Caco-2 (cell line): ENCODE data around the gene FAM221B. TPM values are rescaled to one million over a fixed set of nuclear protein-coding genes. Genes with fewer than 3 reads are reported as not detected.

Experiments
- BruUV-seq: library from RNA; stranded (reverse); fragments of 400-500 nt; replicated peaks from 2 replicates; lab custom pipeline; 2021; lab: Mats Ljungman, UMichigan
- CTCF ChIA-PET: fragments of 300-600 bp; sonication (Branson Sonifier 250); formaldehyde crosslinking; loops from one replicate; lab custom pipeline; 2022; ENCODE audit warnings: antibody characterized with exemption; lab: Charles Lee
- POLR2A ChIA-PET: fragments of 300-600 bp; sonication (Branson Sonifier 250); formaldehyde crosslinking; loops from one replicate; lab custom pipeline; 2022; ENCODE audit warnings: antibody characterized with exemption; lab: Charles Lee
- DNase-seq, 2 experiments: peaks; one replicate each; pipeline versions ENCODE4 v3.0.0 to v3.0.0-alpha.2; 2020 to 2022
- H3K27me3 ChIP-seq: replicated peaks from 2 replicates; pipeline ENCODE4 v1.6.0; 2011; ENCODE audit warnings: low read length; ENCODE audit not compliant: control insufficient read depth, insufficient read depth
- H3K36me3 ChIP-seq: 2 replicates; pipeline ENCODE4 v1.5.1; 2011; ENCODE audit warnings: low read length; ENCODE audit not compliant: control insufficient read depth, insufficient read depth
- H3K4me1 ChIP-seq: fragments of 250-450 bp; sonication (Bioruptor Pico); 2 replicates; pipeline ENCODE4 v1.5.1; 2020; ENCODE audit warnings: mild to moderate bottlenecking
- H3K4me3 ChIP-seq: 2 replicates; pipeline ENCODE4 v1.5.1; 2011; ENCODE audit warnings: low read depth, mild to moderate bottlenecking, control low read depth, low read length
- H3K9me3 ChIP-seq: fragments of 250-450 bp; sonication (Bioruptor Pico); 2 replicates; pipeline ENCODE4 v1.5.1; 2020; ENCODE audit warnings: mild to moderate bottlenecking, moderate library complexity
- H3K27ac Mint-ChIP-seq: one replicate; pipeline ENCODE4 v1.8.0; 2022; ENCODE audit warnings: mixed read lengths; ENCODE audit not compliant: unreplicated experiment
- H3K27me3 Mint-ChIP-seq: one replicate; pipeline ENCODE4 v1.8.0; 2022; ENCODE audit warnings: mixed read lengths; ENCODE audit not compliant: insufficient read depth, unreplicated experiment
- H3K36me3 Mint-ChIP-seq: one replicate; pipeline ENCODE4 v1.8.0; 2022; ENCODE audit warnings: mild to moderate bottlenecking, mixed read lengths; ENCODE audit not compliant: insufficient read depth, unreplicated experiment
- H3K4me1 Mint-ChIP-seq: one replicate; pipeline ENCODE4 v1.8.0; 2022; ENCODE audit warnings: low read depth, mixed read lengths; ENCODE audit not compliant: unreplicated experiment
- H3K4me3 Mint-ChIP-seq: one replicate; pipeline ENCODE4 v1.8.0; 2022; ENCODE audit warnings: mild to moderate bottlenecking, moderate library complexity, mixed read lengths; ENCODE audit not compliant: unreplicated experiment
- H3K9me3 Mint-ChIP-seq: one replicate; pipeline ENCODE4 v1.8.0; 2022; ENCODE audit warnings: mixed read lengths; ENCODE audit not compliant: unreplicated experiment
- CTCF ChIP-seq, 2 experiments: fragments of 200-600 bp in 1 of 2; IDR thresholded peaks; 1 replicate in 1 of 2; 2 replicates in 1 of 2; pipeline versions ENCODE4 v1.5.1 to v1.8.0; 2011 to 2022; ENCODE audit warnings: antibody characterized with exemption in 1 of 2, control low read depth in 1 of 2, inconsistent platforms in 1 of 2, low read depth in 1 of 2, low read length in 1 of 2, mild to moderate bottlenecking in 1 of 2, moderate library complexity in 1 of 2; ENCODE audit not compliant: insufficient read depth in 1 of 2, severe bottlenecking in 1 of 2, unreplicated experiment in 1 of 2
- intact Hi-C: fragments of 100-400 bp; cut with micrococcal nuclease; formaldehyde crosslinking; loops from one replicate; pipeline ENCODE4 v1.10.0; 2022; ENCODE audit not compliant: unreplicated experiment
- total RNA-seq: library from RNA; stranded (reverse); gene quantifications from 2 replicates; pipeline ENCODE4 v1.2.3, GENCODE V29; 2022

FAM221B gene
- total RNA-seq, 1 experiment from 2014 or later = not detected

GRCh38 chr9:35859310-35859989 lies 30.9 kb upstream of the FAM221B start:
- intact Hi-C loops = no loop called here

GRCh38 chr9:35858458-35858857 lies 29.9 kb upstream of the FAM221B start:
- CTCF ChIA-PET = no interaction called here

More at GRCh38 chr9:35859310-35859989, 30.9 kb upstream of the FAM221B start:
- no peaks in the 10 kb centered on the region for H3K9me3 ChIP-seq
- H3K36me3 ChIP-seq = no peaks in the 10 kb centered on the region
- ChIA-PET CTCF (interaction anchor here (2.1 kb wide), 1 partner anchor 23 kb away, joined by 7 read pairs; no protein-coding TSS in a partner anchor), POLR2A (no interaction called here)
- H3K27me3 ChIP-seq = no peaks in the 10 kb centered on the region; the same call in 1 of the 2 replicates
- DNase-seq = no peak
- TF ChIP-seq CTCF (IDR thresholded peaks at IDR 0.05; ENCODE audit: insufficient read depth in 1 of 2, low read depth in 1 of 2, low read length in 1 of 2, severe bottlenecking in 1 of 2, unreplicated experiment in 1 of 2) = no peak
- BruUV-seq = no TSS peak
- Mint-ChIP-seq H3K27me3 (peaks cover 14% of the 10 kb centered on the region), H3K4me3 (no peak overlapping the region), H3K4me1 (no peaks in the 10 kb centered on the region), H3K27ac (no peak overlapping the region), H3K36me3 (no peaks in the 10 kb centered on the region), H3K9me3 (no peaks in the 10 kb centered on the region)
- H3K4me3 ChIP-seq = no peak overlapping the region
- H3K4me1 ChIP-seq = no peaks in the 10 kb centered on the region

GRCh38 chr9:35856882-35857281 lies 28.4 kb upstream of the FAM221B start:
- no peak for DNase-seq
- H3K4me3 ChIP-seq = no peak overlapping the region
- ChIA-PET CTCF (interaction anchor here (1.9 kb wide), 1 partner anchor 67 kb away, joined by 7 read pairs; no protein-coding TSS in a partner anchor), POLR2A (no interaction called here)
- no peak for TF ChIP-seq CTCF (IDR thresholded peaks at IDR 0.05; ENCODE audit: insufficient read depth in 1 of 2, low read depth in 1 of 2, low read length in 1 of 2, severe bottlenecking in 1 of 2, unreplicated experiment in 1 of 2)
- H3K36me3 ChIP-seq = no peaks in the 10 kb centered on the region
- no peak overlapping the region for H3K4me3 Mint-ChIP-seq
- H3K4me1 Mint-ChIP-seq = no peaks in the 10 kb centered on the region
- no peaks in the 10 kb centered on the region for H3K9me3 ChIP-seq
- intact Hi-C loops = no loop called here
- H3K4me1 ChIP-seq = no peaks in the 10 kb centered on the region
- BruUV-seq = no TSS peak
- H3K36me3 Mint-ChIP-seq = no peaks in the 10 kb centered on the region
- H3K27ac Mint-ChIP-seq = no peak overlapping the region
- H3K27me3 ChIP-seq = no peaks in the 10 kb centered on the region; the same call in 1 of the 2 replicates
- H3K27me3 Mint-ChIP-seq = peaks cover 14% of the 10 kb centered on the region
- no peaks in the 10 kb centered on the region for H3K9me3 Mint-ChIP-seq

More at GRCh38 chr9:35858458-35858857, 29.9 kb upstream of the FAM221B start:
- intact Hi-C loops = no loop called here
- Histone ChIP-seq H3K27me3 (no peaks in the 10 kb centered on the region; the same call in 1 of the 2 replicates), H3K4me3 (no peak overlapping the region), H3K9me3 (no peaks in the 10 kb centered on the region), H3K4me1 (no peaks in the 10 kb centered on the region), H3K36me3 (no peaks in the 10 kb centered on the region)
- POLR2A ChIA-PET = no interaction called here
- Mint-ChIP-seq H3K27me3 (peaks cover 14% of the 10 kb centered on the region), H3K4me3 (no peak overlapping the region), H3K9me3 (no peaks in the 10 kb centered on the region), H3K36me3 (no peaks in the 10 kb centered on the region), H3K4me1 (no peaks in the 10 kb centered on the region), H3K27ac (no peak overlapping the region)
- no peak for DNase-seq
- no TSS peak for BruUV-seq
- TF ChIP-seq CTCF (IDR thresholded peaks at IDR 0.05; ENCODE audit: insufficient read depth in 1 of 2, low read depth in 1 of 2, low read length in 1 of 2, severe bottlenecking in 1 of 2, unreplicated experiment in 1 of 2) = no peak
